GM12878 (cell line): ENCODE data around the gene PELI2. TPM values are rescaled to one million over a fixed set of nuclear protein-coding genes. Genes with fewer than 3 reads are reported as not detected.

Experiments used
- ATAC-seq: fragments of 200-7000 bp; cut with Tn5 transposase; 3 replicates; pipeline ENCODE4 v1.9.1; 2020; ENCODE audit warnings: mild to moderate bottlenecking, moderate library complexity
- BruUV-seq: library from RNA; stranded (reverse); fragments of 400-500 nt; replicated peaks from 2 replicates; lab custom pipeline; 2021; lab: Mats Ljungman, UMichigan
- CTCF ChIA-PET: fragments of 300-600 bp; sonication (Branson Sonifier 250); formaldehyde crosslinking; extraction: SDS; loops from one replicate; lab custom pipeline; 2021; ENCODE audit warnings: inconsistent platforms; lab: Yijun Ruan, JAX
- POLR2A ChIA-PET: fragments of 350-600 bp; formaldehyde crosslinking; extraction: SDS; loops from one replicate; lab custom pipeline; 2021; ENCODE audit warnings: inconsistent platforms; lab: Charles Lee
- RAD21 ChIA-PET: fragments of 300-600 bp; sonication (Branson Sonifier 250); formaldehyde crosslinking; loops from one replicate; lab custom pipeline; 2023; ENCODE audit warnings: antibody characterized with exemption; ENCODE audit not compliant: unreplicated experiment; lab: Charles Lee
- SMC1A ChIA-PET: fragments of 300-600 bp; sonication (Branson Sonifier 250); formaldehyde crosslinking; loops from one replicate; lab custom pipeline; 2023; ENCODE audit not compliant: unreplicated experiment, uncharacterized antibody; lab: Charles Lee
- DNase-seq: peaks from one replicate; pipeline ENCODE4 v3.0.0-alpha.2; 2011; ENCODE audit warnings: low read depth, low spot score
- FAIRE-seq: peaks from 3 replicates; lab custom pipeline; 2011; peaks lifted over from hg19 to GRCh38; lab: Jason Lieb, UNC
- H2AFZ ChIP-seq: 2 replicates; pipeline ENCODE4 v1.6.0; 2011; ENCODE audit warnings: low read depth, low read length, control low read depth; ENCODE audit not compliant: control insufficient read depth
- H3K27ac ChIP-seq: 2 replicates; pipeline ENCODE4 v1.5.1; 2011; ENCODE audit warnings: control low read depth; ENCODE audit not compliant: control insufficient read depth, insufficient read depth
- H3K27me3 ChIP-seq, 2 experiments: replicated peaks in 1 of 2; 2 replicates each; pipeline versions ENCODE4 v1.6.0 to v1.6.1; 2011; ENCODE audit warnings: low read length in 1 of 2; ENCODE audit not compliant: control insufficient read depth in 2 of 2, insufficient read depth in 2 of 2
- H3K36me3 ChIP-seq, 2 experiments: 2 replicates each; pipeline ENCODE4 v1.5.1; 2011; ENCODE audit warnings: low read length in 1 of 2; ENCODE audit not compliant: control insufficient read depth in 2 of 2, insufficient read depth in 2 of 2
- H3K4me1 ChIP-seq: 2 replicates; pipeline ENCODE4 v1.6.1; 2011; ENCODE audit warnings: mild to moderate bottlenecking, low read length, moderate library complexity, mixed read lengths; ENCODE audit not compliant: control insufficient read depth, insufficient read depth
- H3K4me2 ChIP-seq: 2 replicates; pipeline ENCODE4 v1.6.0; 2011; ENCODE audit warnings: control low read depth; ENCODE audit not compliant: control insufficient read depth, insufficient read depth
- H3K4me3 ChIP-seq: fragments of 200-600 bp; sonication (generic); 2 replicates; pipeline ENCODE4 v1.5.1; 2016
- H3K79me2 ChIP-seq: 2 replicates; pipeline ENCODE4 v1.6.0; 2011; ENCODE audit warnings: low read length; ENCODE audit not compliant: control insufficient read depth, insufficient read depth
- H3K9ac ChIP-seq: 2 replicates; pipeline ENCODE4 v1.8.0; 2011; ENCODE audit warnings: low read length, control low read depth, mixed read lengths; ENCODE audit not compliant: control insufficient read depth, insufficient read depth
- H3K9me3 ChIP-seq: replicated peaks from 3 replicates; pipeline ENCODE4 v1.5.1; 2011; ENCODE audit warnings: mild to moderate bottlenecking, low read length; ENCODE audit not compliant: control insufficient read depth, insufficient read depth
- H4K20me1 ChIP-seq: 2 replicates; pipeline ENCODE4 v1.6.0; 2011; ENCODE audit not compliant: control insufficient read depth, insufficient read depth
- CBX3 ChIP-seq: fragments of 200-600 bp; sonication (generic); IDR thresholded peaks from 2 replicates; pipeline ENCODE4 v1.6.1; 2016; ENCODE audit warnings: low read depth, borderline replicate concordance
- CHD1 ChIP-seq: IDR thresholded peaks from 2 replicates; pipeline ENCODE4 v1.6.1; 2012; ENCODE audit warnings: low read depth, low read length, improper control_type of control experiment
- FOS ChIP-seq: IDR thresholded peaks from 3 replicates; pipeline ENCODE4 v1.6.1; 2011; ENCODE audit warnings: borderline replicate concordance; ENCODE audit not compliant: insufficient read length; ENCODE audit errors: extremely low read depth
- GABPA ChIP-seq: IDR thresholded peaks from 2 replicates; pipeline ENCODE4 v1.6.1; 2014; ENCODE audit warnings: antibody characterized with exemption, low read depth, mild to moderate bottlenecking, inconsistent platforms
- IRF3 ChIP-seq: fragments of 450-650 bp; IDR thresholded peaks from 2 replicates; pipeline ENCODE4 v1.6.1; 2014; ENCODE audit warnings: mild to moderate bottlenecking
- KAT2A ChIP-seq: conservative IDR thresholded peaks from 2 replicates; pipeline ENCODE4 v1.6.1; 2011; ENCODE audit warnings: low read depth, low read length; ENCODE audit not compliant: control insufficient read depth
- MYB ChIP-seq: fragments of 150-350 bp; IDR thresholded peaks from 2 replicates; pipeline ENCODE4 v1.6.1; 2014; ENCODE audit warnings: mild to moderate bottlenecking, low read depth, low read length, borderline replicate concordance
- PAX5 ChIP-seq: IDR thresholded peaks from 2 replicates; pipeline ENCODE4 v1.6.1; 2011; ENCODE audit warnings: low read depth, low read length, borderline replicate concordance
- RAD21 ChIP-seq: IDR thresholded peaks from 2 replicates; pipeline ENCODE4 v1.6.1; 2011; ENCODE audit warnings: mild to moderate bottlenecking, low read depth, low read length, moderate library complexity; ENCODE audit not compliant: insufficient read depth
- STAT1 ChIP-seq: fragments of 450-650 bp; conservative IDR thresholded peaks from 2 replicates; pipeline ENCODE4 v1.6.1; 2014; ENCODE audit warnings: antibody characterized with exemption, mild to moderate bottlenecking
- STAT3 ChIP-seq: IDR thresholded peaks from 2 replicates; pipeline ENCODE4 v1.6.1; 2011; ENCODE audit warnings: low read depth, low read length, improper control_type of control experiment
- ZNF274 ChIP-seq: IDR thresholded peaks from one replicate; pipeline ENCODE4 v1.8.0; 2011; ENCODE audit not compliant: insufficient read length, insufficient read depth
- ZNF687 ChIP-seq: fragments of 450-650 bp; IDR thresholded peaks from 2 replicates; pipeline ENCODE4 v1.6.1; 2017; ENCODE audit warnings: mild to moderate bottlenecking, moderate library complexity
- WGBS: methylation state at CpG from one replicate; pipeline ENCODE4 v1.1.6; 2016; ENCODE audit warnings: low lambda C conversion rate; ENCODE audit not compliant: insufficient replicate concordance, insufficient coverage; ENCODE audit errors: missing lambda C conversion rate; 5-methylcytosine and 5-hydroxymethylcytosine counted together
- in situ Hi-C: fragments of 300-500 bp; cut with MboI; formaldehyde crosslinking; loops from 9 replicates; pipeline ENCODE4 v1.14.3; 2018; ENCODE audit warnings: mixed read lengths
- intact Hi-C: fragments of 100-400 bp; cut with micrococcal nuclease; formaldehyde crosslinking; loops from one replicate; pipeline ENCODE4 v1.14.2; 2022; ENCODE audit not compliant: unreplicated experiment
- polyA plus RNA-seq, 11 experiments: library from polyadenylated mRNA; depleted of rRNA in 4 of 11; unstranded in 6 of 11; stranded (reverse) in 5 of 11; fragments of >200 nt; fragmentation: Nextera tagmentation in 4 of 11; fragmentation: Illumina TruSeq in 1 of 11; extraction: Ambion mirVana in 4 of 11; extraction: Trizol in 1 of 11; gene quantifications; 1 replicate in 1 of 11; 2 replicates in 10 of 11; pipeline versions ENCODE4 v1.2.1 to v1.2.3, GENCODE V29; 2011 to 2016; ENCODE audit warnings: inconsistent platforms in 2 of 11, missing spikeins in 2 of 11, low read depth in 1 of 11
- total RNA-seq, 4 experiments: library from RNA; depleted of rRNA in 3 of 4; stranded (reverse); fragments of >200 nt in 3 of 4; fragmentation: Illumina TruSeq in 1 of 4; extraction: Trizol in 1 of 4; gene quantifications; 2 replicates each; pipeline versions ENCODE4 v1.2.1 to v1.2.3, GENCODE V29; 2013 to 2021
- TF ChIP-seq, protein P1 (sequence below): fragments of 450-650 bp; IDR thresholded peaks from 2 replicates; pipeline ENCODE4 v1.6.1; 2016; ENCODE audit warnings: mild to moderate bottlenecking
- TF ChIP-seq, protein P2 (sequence below): fragments of 450-650 bp; IDR thresholded peaks from 2 replicates; pipeline ENCODE4 v1.6.1; 2018; ENCODE audit warnings: mild to moderate bottlenecking, low read depth, moderate library complexity; ENCODE audit not compliant: partially characterized antibody

PELI2 gene
- total and polyA plus RNA-seq, 10 of the 15 experiments (the other 5 are each of a cell fraction or from before 2014, with no cell fraction given), result under 0.01 to 0.10 (median 0.01) TPM; not detected in 3

DNA sequence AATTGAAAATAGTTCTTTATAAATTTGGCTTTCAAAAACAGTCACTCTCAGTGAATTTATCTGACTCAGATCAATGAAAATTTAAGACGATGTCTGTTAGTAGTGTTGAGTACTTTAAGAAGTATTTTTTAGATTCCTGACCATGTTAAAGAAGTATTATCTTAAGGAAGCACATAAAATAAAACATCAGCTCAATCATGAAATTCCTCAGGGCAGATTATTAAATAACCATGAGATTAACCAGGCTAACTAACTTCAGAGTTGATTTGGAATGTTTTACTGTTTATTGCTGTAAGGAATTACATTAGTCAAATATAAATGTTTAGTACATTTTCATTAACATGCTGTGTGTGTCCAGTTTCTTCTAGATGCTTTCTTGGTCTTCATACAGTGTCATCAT lies 160.2 kb downstream of the PELI2 start (continued):
- TF ChIP-seq GABPA (no peak), KAT2A (no peak), STAT1 (no peak), FOS (no peak)

DNA sequence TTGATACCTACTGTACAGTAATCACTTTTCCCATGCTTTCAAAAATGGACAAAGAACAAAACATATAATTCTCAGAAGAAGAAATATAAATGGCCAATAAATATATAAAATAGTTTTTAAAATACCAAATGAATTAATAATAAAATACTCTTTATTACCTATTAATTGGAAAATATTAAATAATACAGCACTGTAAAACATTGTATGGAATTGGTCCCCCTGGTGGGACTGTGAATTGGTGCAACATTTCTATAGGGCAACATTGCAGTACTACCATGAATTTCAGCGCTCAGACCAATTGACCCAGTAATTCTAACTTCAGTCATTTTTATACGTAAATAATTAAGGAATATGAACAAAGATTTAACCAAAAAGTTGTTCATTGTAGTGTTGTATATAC lies 162.6 kb downstream of the PELI2 start:
- in situ Hi-C loops, result no loop called here
- ChIA-PET CTCF (no interaction called here), RAD21 (no interaction called here), SMC1A (interaction anchor here (0.7 kb wide), 1 partner anchor 91 kb away, joined by 3 read pairs; no protein-coding TSS in a partner anchor), POLR2A (no interaction called here)
- intact Hi-C loops, result no loop called here
- Histone ChIP-seq H3K4me2 (no peak overlapping the region), H3K27me3 (no peaks in the 10 kb centered on the region; a peak in 1 of 4 replicates), H3K9me3 (no peaks in the 10 kb centered on the region), H3K9ac (no peak overlapping the region), H3K79me2 (no peaks in the 10 kb centered on the region), H3K36me3 (no peaks in the 10 kb centered on the region), H4K20me1 (no peaks in the 10 kb centered on the region), H3K27ac (no peak overlapping the region), H2AFZ (no peak overlapping the region), H3K4me1 (no peaks in the 10 kb centered on the region), H3K4me3 (no peak overlapping the region)
- BruUV-seq, result no TSS peak
- no peak for DNase-seq
- no peak for FAIRE-seq
- no peak for ATAC-seq
- WGBS, result 92% methylated on average over 2 of the region's 2 CpGs
- TF ChIP-seq, protein P1, sequence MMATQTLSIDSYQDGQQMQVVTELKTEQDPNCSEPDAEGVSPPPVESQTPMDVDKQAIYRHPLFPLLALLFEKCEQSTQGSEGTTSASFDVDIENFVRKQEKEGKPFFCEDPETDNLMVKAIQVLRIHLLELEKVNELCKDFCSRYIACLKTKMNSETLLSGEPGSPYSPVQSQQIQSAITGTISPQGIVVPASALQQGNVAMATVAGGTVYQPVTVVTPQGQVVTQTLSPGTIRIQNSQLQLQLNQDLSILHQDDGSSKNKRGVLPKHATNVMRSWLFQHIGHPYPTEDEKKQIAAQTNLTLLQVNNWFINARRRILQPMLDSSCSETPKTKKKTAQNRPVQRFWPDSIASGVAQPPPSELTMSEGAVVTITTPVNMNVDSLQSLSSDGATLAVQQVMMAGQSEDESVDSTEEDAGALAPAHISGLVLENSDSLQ, result no peak
- no peak for TF ChIP-seq IRF3
- no peak for TF ChIP-seq CBX3
- TF ChIP-seq CHD1, result no peak
- no peak for TF ChIP-seq PAX5
- TF ChIP-seq STAT3, result no peak
- TF ChIP-seq, protein P2, sequence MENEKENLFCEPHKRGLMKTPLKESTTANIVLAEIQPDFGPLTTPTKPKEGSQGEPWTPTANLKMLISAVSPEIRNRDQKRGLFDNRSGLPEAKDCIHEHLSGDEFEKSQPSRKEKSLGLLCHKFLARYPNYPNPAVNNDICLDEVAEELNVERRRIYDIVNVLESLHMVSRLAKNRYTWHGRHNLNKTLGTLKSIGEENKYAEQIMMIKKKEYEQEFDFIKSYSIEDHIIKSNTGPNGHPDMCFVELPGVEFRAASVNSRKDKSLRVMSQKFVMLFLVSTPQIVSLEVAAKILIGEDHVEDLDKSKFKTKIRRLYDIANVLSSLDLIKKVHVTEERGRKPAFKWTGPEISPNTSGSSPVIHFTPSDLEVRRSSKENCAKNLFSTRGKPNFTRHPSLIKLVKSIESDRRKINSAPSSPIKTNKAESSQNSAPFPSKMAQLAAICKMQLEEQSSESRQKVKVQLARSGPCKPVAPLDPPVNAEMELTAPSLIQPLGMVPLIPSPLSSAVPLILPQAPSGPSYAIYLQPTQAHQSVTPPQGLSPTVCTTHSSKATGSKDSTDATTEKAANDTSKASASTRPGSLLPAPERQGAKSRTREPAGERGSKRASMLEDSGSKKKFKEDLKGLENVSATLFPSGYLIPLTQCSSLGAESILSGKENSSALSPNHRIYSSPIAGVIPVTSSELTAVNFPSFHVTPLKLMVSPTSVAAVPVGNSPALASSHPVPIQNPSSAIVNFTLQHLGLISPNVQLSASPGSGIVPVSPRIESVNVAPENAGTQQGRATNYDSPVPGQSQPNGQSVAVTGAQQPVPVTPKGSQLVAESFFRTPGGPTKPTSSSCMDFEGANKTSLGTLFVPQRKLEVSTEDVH, result no peak
- TF ChIP-seq MYB, result no peak
- TF ChIP-seq RAD21, result no peak
- no peak for TF ChIP-seq ZNF687
- TF ChIP-seq ZNF274, result no peak
